ENCODE measurements around the gene DALRD3.

GRCh38 chr3:48991851-48992545, 26.4 kb downstream of the DALRD3 start:
- TF ChIP-seq CTCF (IDR thresholded peaks at IDR 0.05) (no peak), POLR2A (IDR thresholded peaks at IDR 0.05) (no peak)
